ENCODE results near the gene BCL2L1. TPM values are rescaled to one million over a fixed set of nuclear protein-coding genes. Genes with fewer than 3 reads are reported as not detected.
A peak's percentile ranks its signal among the peaks of the same experiment; 100 is the strongest.

Gene BCL2L1
- polyA plus RNA-seq, 1 donor from 2014 or later = 125 TPM

DNA sequence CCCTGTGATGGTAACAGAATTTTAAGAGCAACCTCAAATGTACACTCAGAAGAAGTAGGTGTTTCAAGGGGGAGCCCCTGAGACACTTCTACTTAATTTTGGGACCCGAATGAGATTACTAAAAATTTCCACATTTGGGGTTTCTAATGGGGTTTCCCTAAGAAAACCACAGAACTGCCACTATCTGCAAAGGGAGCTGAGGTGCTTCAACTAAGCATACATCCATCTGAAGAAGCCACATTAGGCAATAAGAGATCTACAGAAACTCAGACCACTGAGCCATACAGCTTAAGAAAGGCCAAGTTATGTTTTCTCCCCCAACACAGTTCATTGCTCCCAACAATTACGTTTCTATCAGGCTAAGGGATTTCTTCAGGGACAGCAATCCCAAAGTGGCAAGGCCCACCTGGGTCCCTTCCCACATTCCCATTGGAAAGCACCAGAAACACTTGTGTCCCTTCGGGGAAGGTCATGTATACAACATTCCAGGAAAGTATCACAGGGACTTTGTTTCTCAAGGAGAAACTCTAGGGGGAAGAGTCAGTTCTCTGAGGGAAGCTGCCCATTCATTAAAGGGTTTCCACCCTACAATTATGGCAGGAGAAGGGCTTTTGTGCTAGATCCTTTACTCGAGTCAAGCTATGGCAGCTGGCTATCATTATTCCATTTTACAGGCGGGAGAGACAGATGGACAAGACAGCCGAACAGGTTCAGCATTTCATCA, 5.0 kb downstream of the BCL2L1 start:
- H3K4me2 ChIP-seq (ENCODE audit: low read length) = peak overlapping the region; percentile 18
- H3K9me3 ChIP-seq (ENCODE audit: low read length) = no peaks in the 10 kb centered on the region
- H3K9ac ChIP-seq (ENCODE audit: low read length) = no peak overlapping the region
- H2AFZ ChIP-seq (ENCODE audit: low read depth, low read length) = no peak overlapping the region
- peaks cover 2% of the 10 kb centered on the region for H3K36me3 ChIP-seq (ENCODE audit: insufficient read depth, low read length)
- H3K27me3 ChIP-seq (ENCODE audit: insufficient read depth, low read depth, low read length) = no peaks in the 10 kb centered on the region
- H3K27ac ChIP-seq (ENCODE audit: low read length) = no peak overlapping the region
- TF ChIP-seq, protein P1, sequence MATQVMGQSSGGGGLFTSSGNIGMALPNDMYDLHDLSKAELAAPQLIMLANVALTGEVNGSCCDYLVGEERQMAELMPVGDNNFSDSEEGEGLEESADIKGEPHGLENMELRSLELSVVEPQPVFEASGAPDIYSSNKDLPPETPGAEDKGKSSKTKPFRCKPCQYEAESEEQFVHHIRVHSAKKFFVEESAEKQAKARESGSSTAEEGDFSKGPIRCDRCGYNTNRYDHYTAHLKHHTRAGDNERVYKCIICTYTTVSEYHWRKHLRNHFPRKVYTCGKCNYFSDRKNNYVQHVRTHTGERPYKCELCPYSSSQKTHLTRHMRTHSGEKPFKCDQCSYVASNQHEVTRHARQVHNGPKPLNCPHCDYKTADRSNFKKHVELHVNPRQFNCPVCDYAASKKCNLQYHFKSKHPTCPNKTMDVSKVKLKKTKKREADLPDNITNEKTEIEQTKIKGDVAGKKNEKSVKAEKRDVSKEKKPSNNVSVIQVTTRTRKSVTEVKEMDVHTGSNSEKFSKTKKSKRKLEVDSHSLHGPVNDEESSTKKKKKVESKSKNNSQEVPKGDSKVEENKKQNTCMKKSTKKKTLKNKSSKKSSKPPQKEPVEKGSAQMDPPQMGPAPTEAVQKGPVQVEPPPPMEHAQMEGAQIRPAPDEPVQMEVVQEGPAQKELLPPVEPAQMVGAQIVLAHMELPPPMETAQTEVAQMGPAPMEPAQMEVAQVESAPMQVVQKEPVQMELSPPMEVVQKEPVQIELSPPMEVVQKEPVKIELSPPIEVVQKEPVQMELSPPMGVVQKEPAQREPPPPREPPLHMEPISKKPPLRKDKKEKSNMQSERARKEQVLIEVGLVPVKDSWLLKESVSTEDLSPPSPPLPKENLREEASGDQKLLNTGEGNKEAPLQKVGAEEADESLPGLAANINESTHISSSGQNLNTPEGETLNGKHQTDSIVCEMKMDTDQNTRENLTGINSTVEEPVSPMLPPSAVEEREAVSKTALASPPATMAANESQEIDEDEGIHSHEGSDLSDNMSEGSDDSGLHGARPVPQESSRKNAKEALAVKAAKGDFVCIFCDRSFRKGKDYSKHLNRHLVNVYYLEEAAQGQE (IDR thresholded peaks at IDR 0.05; ENCODE audit: borderline replicate concordance) = no peak
- TF ChIP-seq EP300 (conservative IDR thresholded peaks at IDR 0.05; ENCODE audit: poor library complexity, severe bottlenecking) (no peak), SMC3 (conservative IDR thresholded peaks at IDR 0.05; ENCODE audit: poor library complexity) (no peak), TAF1 (IDR thresholded peaks at IDR 0.05; ENCODE audit: low read depth) (no peak), POLR2AphosphoS5 (IDR thresholded peaks at IDR 0.05) (no peak), RAD21 (conservative IDR thresholded peaks at IDR 0.05) (no peak), EZH2 (IDR thresholded peaks at IDR 0.05; ENCODE audit: borderline replicate concordance, insufficient read depth, low read length, poor library complexity, severe bottlenecking) (no peak), MXI1 (conservative IDR thresholded peaks at IDR 0.05; ENCODE audit: poor library complexity, severe bottlenecking) (no peak)
- TF ChIP-seq, protein P2, sequence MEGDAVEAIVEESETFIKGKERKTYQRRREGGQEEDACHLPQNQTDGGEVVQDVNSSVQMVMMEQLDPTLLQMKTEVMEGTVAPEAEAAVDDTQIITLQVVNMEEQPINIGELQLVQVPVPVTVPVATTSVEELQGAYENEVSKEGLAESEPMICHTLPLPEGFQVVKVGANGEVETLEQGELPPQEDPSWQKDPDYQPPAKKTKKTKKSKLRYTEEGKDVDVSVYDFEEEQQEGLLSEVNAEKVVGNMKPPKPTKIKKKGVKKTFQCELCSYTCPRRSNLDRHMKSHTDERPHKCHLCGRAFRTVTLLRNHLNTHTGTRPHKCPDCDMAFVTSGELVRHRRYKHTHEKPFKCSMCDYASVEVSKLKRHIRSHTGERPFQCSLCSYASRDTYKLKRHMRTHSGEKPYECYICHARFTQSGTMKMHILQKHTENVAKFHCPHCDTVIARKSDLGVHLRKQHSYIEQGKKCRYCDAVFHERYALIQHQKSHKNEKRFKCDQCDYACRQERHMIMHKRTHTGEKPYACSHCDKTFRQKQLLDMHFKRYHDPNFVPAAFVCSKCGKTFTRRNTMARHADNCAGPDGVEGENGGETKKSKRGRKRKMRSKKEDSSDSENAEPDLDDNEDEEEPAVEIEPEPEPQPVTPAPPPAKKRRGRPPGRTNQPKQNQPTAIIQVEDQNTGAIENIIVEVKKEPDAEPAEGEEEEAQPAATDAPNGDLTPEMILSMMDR (IDR thresholded peaks at IDR 0.05; ENCODE audit: poor library complexity, severe bottlenecking) = no peak
- peaks cover 3% of the 10 kb centered on the region for H4K20me1 ChIP-seq (ENCODE audit: insufficient read depth)
- peaks cover 73% of the 10 kb centered on the region for H3K79me2 ChIP-seq (replicated peaks; ENCODE audit: insufficient read depth, low read length)
- H3K4me3 ChIP-seq (ENCODE audit: low read length) = peak overlapping the region; percentile 73
- no peaks in the 10 kb centered on the region for H3K9me2 ChIP-seq (ENCODE audit: insufficient read depth, low read length)
- H3F3A ChIP-seq (ENCODE audit: insufficient read depth, low read length, poor library complexity, severe bottlenecking) = no peaks in the 10 kb centered on the region

DNA sequence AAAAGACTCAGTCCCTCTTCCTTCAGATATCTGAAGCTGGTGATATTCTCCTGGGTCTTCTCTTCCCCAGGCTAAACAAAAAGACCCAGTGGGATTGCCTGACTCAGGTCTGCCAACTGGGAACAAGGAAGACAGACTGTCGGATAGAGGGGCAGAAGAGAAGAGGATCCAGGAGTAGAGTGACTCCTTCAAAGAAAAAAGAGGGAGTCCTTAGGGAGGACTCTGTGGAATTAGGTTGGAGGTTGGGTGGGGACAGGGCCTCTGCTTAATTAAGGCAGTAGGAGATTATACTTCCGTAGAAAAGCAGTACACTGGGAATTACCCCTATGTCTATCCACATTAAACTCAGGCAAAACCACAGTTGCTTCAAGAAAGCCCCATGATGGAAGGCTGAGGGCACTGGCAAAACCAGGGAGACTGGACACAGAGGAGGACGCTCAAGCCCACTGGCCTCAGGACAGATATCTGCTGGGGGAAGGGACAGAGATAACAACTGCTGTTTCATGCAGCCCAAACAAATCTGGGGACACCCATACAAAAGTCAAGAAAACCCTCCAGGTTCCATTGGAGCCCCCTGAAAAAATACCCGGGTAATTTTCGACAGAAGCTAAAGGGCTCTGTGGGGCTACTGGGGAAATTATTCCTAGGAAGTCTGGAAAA, 5.7 kb downstream of the BCL2L1 start:
- no peak overlapping the region for H2AFZ ChIP-seq (ENCODE audit: low read depth, low read length)
- H3K9me2 ChIP-seq (ENCODE audit: insufficient read depth, low read length) = no peaks in the 10 kb centered on the region
- no peak overlapping the region for H3K27ac ChIP-seq (ENCODE audit: low read length)
- H3K9me3 ChIP-seq (ENCODE audit: low read length) = no peaks in the 10 kb centered on the region
- peak overlapping the region; percentile 73 for H3K4me3 ChIP-seq (ENCODE audit: low read length)
- H3K4me2 ChIP-seq (ENCODE audit: low read length) = peak overlapping the region; percentile 18
- peaks cover 9% of the 10 kb centered on the region for H3K36me3 ChIP-seq (ENCODE audit: insufficient read depth, low read length)
- no peaks in the 10 kb centered on the region for H3K27me3 ChIP-seq (ENCODE audit: insufficient read depth, low read depth, low read length)
- TF ChIP-seq MXI1 (conservative IDR thresholded peaks at IDR 0.05; ENCODE audit: poor library complexity, severe bottlenecking) (no peak), POLR2AphosphoS5 (IDR thresholded peaks at IDR 0.05) (no peak), TAF1 (IDR thresholded peaks at IDR 0.05; ENCODE audit: low read depth) (no peak), RAD21 (conservative IDR thresholded peaks at IDR 0.05) (no peak), SMC3 (conservative IDR thresholded peaks at IDR 0.05; ENCODE audit: poor library complexity) (no peak)
- TF ChIP-seq, protein P2 (IDR thresholded peaks at IDR 0.05; ENCODE audit: poor library complexity, severe bottlenecking) = no peak
- peaks cover 3% of the 10 kb centered on the region for H4K20me1 ChIP-seq (ENCODE audit: insufficient read depth)
- no peak overlapping the region for H3K9ac ChIP-seq (ENCODE audit: low read length)
- peaks cover 71% of the 10 kb centered on the region for H3K79me2 ChIP-seq (replicated peaks; ENCODE audit: insufficient read depth, low read length)
- H3F3A ChIP-seq (ENCODE audit: insufficient read depth, low read length, poor library complexity, severe bottlenecking) = no peaks in the 10 kb centered on the region
